GM23338 (cell line): ENCODE measurements around the gene TSLP.

Source experiments
- CTCF ChIP-seq, 2 experiments: fragments of 200-600 bp in 1 of 2; sonication (generic) in 1 of 2; conservative IDR thresholded peaks; 2 replicates each; pipeline versions ENCODE4 v1.5.1 to v1.6.1; 2016 to 2017; ENCODE audit warnings: antibody characterized with exemption in 2 of 2, low read depth in 2 of 2, mild to moderate bottlenecking in 2 of 2, moderate library complexity in 1 of 2
- EZH2 ChIP-seq: fragments of 200-600 bp; sonication (generic); IDR thresholded peaks from one replicate; pipeline ENCODE4 v1.8.0; 2017; ENCODE audit warnings: antibody characterized with exemption, mild to moderate bottlenecking, low read depth; ENCODE audit not compliant: unreplicated experiment
- JUNB ChIP-seq: IDR thresholded peaks from one replicate; pipeline ENCODE4 v1.6.1; 2016; ENCODE audit warnings: antibody characterized with exemption; ENCODE audit not compliant: unreplicated experiment
- POLR2AphosphoS5 ChIP-seq: IDR thresholded peaks from 2 replicates; pipeline ENCODE4 v1.6.1; 2016; ENCODE audit warnings: antibody characterized with exemption, low read depth

GRCh38 chr5:111116550-111116949 is 45.0 kb downstream of the TSLP start:
- TF ChIP-seq CTCF (conservative IDR thresholded peaks at IDR 0.05; ENCODE audit: low read depth in 2 of 2) (no peak), JUNB (no peak), EZH2 (no peak), POLR2AphosphoS5 (no peak)
